Left cardiac atrium (tissue), 4 donors: ENCODE data around the gene MRTFA. TPM values are rescaled to one million over a fixed set of nuclear protein-coding genes. Genes with fewer than 3 reads are reported as not detected.
"Not testable (repeated sequence)": the region's sequence is repeated elsewhere in the genome, so short reads cannot be mapped to it uniquely, and the experiment has no call there.

Source experiments
- ATAC-seq, 2 donors: fragments of 200-7000 bp; cut with Tn5 transposase; one replicate each; pipeline ENCODE4 v1.9.1; 2020; ENCODE audit warnings: mild to moderate bottlenecking in 2 of 2, moderate library complexity in 2 of 2
- DNase-seq: peaks from one replicate; pipeline ENCODE4 v3.0.0-alpha.2; 2020
- intact Hi-C, 2 donors: fragments of 100-400 bp; cut with DNase I; formaldehyde crosslinking; loops; one replicate each; pipeline versions ENCODE4 v1.14.1 to v1.15.1; 2022 to 2023
- total RNA-seq, 2 donors: library from RNA; stranded (reverse); fragmentation: NEBNext Ultra II Directional; extraction: Animal tissue kit (Norgen Biotek cat#: 25700); gene quantifications; one replicate each; pipeline ENCODE4 v1.2.1, GENCODE V29; 2021
- donor health status: DM: no; HTN: yes; CAD: no.
- donor health status: DM: no; HTN: yes; CAD: no; lungs with severe emphysema.
- donor health status: DM: yes; HTN: yes; CAD: no.
- donor health status: Dilated cardiomyopathy.

MRTFA gene
- total RNA-seq, 2 donors from 2014 or later = 28.8 to 34.3 TPM

DNA sequence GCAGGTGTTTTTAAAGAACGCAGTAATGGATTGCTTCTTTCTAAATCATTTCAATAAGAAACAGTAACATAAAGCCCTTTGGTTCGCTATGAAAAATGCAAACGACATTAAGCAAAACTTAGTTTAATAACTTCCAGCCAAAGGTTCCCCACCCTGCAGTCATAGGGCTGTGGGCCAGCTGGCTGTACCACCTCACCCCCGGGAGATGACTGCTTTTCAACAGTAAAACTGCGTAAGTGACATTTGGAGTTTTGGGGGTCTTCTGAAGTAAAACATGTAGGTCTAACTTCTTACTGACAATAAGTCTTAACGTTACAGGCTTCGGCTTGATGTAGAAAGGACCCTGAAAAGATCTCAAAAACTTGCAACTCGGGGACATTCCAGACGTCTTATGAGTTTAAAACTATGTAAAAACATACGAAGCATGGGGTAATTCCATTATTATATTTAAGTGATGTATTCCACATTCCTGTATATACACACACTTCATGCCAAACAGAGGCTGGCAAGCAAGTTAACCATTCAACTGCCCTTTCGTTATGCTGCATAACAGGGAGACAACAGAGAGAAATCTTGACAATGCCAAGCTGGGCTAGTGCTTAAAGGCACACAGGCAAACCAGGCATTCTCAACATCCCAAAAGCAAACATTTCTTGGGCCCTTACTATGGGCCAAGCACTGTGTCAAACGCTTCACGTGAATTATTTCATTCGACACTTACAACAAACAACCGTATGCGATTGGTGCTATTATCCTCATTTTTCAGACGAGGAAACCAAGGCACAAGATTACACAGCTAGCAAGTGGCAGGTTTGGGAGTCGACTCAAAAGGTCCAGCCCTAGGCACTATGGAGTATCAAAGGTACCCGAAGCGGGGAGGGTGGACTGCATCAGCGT, 1.2 kb downstream of the MRTFA start:
- DNase-seq = peak; percentile 48

DNA sequence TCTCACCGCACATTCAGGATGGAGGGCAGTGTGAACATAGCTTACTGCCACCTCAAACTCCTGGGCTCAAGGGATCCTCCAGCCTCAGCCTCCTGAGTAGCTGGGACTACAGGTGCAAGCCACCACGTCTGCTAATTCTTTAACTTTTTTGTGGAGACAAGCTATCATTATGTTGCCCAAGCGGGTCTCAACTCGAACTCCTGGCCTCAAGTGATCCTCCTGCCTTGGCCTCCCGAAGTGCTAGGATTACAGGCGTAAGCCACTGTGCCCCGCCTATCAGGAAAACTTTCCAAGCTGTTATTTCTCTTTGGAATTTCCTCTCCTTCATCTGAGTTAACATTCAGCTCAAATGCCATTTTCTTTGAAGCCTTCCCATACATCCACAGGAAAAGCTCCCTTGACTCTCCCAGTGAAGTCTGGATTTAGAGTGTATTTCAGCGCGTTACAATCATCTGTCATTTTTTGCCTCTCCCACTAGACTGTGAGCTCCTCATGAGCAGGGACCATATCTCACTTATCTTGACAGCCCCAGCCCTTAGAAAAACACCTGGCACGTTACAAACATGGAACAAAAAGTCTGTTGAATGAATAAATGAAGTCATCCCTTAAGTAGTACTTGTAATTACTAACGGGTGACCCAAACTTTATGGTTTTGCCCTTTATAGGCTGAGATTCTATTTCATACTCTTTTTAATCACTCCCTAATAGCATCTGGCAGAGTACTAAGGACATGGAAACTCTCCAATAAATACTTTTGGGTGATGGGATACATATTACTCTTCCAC, 2.2 kb downstream of the MRTFA start:
- ATAC-seq (no peak), DNase-seq (no peak)
- intact Hi-C loops = no loop called here

More for the DNA sequence above, 1.2 kb downstream of the MRTFA start:
- intact Hi-C loops = no loop called here
- no peak for ATAC-seq

DNA sequence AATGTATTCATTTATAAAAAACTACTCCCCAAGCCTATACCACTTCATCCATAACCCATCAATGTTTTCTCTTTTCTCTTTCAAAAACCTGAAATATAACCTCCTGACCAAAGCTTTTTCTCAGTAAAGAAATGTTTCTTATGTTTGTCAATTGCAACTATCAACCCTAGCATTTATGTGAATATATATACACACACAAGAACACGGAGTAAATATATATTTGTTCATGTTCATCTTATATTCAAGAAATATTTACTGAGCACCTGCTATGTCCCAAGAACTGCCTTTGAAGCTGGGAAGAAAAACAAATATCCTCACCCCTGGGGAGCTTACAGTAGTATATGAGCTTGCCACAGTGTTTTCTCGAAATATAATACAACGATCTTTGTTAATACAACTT, 3.5 kb downstream of the MRTFA start:
- intact Hi-C loops = no loop called here
- DNase-seq (no peak), ATAC-seq (no peak)

DNA sequence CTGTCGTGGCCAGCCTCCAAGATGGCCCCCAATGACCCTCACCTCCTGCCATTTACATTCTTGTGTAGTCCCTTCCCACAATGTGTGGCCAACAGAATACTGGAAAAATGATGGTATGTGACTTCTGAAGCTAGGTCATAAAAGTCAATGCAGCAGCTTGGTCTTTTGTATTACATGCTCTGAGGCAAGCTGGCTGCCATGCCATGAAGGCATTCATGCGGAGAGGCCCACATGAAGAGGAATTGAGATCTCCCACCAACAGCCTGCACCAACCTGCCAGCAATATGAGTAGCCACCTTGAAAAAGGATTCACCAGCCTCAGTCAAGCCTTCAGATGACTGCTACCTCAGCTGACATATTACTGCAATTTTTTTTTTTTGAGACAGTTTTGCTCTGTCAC, 4.6 kb downstream of the MRTFA start:
- DNase-seq = no peak
- ATAC-seq = no peak
- intact Hi-C loops = no loop called here

DNA sequence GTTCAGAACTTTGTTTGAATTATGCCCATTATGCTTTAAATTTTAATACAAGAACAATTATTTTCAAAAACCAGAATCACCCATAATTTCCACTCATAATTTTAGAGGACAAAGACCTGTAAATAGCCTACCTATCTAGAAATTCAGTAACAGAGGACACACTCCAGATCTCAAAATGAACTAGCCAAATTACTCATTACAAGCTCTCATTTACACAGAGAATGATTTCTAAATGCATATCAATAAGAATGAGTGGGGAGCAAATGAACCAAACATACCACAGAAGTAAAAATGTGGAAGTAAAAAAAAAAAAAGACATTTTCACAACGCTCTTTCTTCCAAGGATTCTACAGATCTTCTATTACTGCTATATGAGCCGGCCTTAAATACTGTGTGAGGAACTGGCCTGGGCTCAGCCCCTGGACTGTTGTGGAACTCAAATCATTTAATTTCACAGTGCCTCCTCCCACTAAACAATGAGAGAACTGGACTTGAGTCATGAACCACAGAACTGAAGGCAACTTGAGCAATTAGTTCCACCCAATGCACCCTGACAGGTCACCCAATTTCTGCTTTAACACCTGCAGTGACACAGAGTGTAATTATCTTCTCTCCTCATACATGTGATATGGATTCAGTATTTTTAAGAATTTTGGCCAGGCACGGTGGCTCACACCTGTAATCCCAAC, 8.0 kb downstream of the MRTFA start:
- intact Hi-C loops = no loop called here
- DNase-seq = no peak
- peak in 1 of 2 donors; percentile 65 for ATAC-seq

DNA sequence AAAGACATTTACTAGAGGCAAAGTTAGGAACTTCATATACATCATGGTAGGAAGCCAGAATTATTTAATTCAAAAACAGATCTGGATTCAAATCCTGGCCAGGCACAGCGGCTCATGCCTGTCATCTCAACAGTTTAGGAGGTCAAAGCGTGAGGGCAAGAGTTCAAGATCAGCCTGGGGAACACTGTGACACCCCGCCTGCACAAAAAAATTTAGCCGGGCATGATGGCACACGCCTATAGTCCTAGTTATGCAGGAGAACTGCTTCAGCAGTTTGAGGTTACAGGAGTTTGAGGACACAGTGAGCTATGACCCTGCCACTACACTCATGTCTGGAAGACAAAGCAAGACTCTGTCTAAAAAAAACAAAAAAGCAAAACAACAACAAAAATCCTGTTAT, 8.9 kb downstream of the MRTFA start:
- intact Hi-C loops = no loop called here
- no peak for ATAC-seq
- no peak for DNase-seq

DNA sequence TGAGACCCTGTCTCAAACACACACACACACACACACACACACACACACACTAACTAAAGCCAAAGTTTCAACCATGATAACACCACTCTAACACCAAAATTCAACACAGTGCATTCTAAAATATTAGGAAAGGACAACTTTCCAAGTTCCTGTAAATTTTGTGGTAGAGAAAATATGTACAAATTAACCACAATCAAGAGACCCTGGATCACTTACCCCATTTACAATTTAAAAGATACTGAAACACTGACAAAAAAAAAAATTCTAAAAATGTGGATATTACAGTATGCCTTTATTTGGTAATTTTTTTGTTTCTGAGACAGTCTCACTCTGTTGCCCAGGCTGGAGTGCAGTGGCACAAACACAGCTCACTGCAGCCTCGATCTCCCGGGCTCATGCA, 9.7 kb downstream of the MRTFA start:
- DNase-seq = no peak
- intact Hi-C loops = no loop called here
- no peak for ATAC-seq

DNA sequence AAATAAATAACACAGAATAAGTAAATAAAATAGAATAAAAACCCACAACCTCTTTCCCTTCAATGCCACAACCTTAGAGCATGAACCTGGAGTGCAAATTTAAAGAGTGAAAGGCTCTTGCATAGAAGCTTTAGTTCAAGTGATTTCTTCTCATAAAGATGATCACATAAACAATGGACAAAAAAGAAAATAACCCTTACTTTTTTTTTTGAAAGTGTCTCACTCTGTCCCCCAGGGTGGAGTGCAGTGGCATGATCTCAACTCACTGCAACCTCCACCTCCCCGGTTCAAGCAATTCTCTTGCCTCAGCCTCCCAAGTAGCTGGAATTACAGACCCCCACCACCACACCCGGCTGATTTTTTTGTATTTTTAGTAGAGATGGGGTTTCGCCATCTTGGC, 10.7 kb downstream of the MRTFA start:
- DNase-seq, intact Hi-C loops, ATAC-seq: not testable (repeated sequence)

DNA sequence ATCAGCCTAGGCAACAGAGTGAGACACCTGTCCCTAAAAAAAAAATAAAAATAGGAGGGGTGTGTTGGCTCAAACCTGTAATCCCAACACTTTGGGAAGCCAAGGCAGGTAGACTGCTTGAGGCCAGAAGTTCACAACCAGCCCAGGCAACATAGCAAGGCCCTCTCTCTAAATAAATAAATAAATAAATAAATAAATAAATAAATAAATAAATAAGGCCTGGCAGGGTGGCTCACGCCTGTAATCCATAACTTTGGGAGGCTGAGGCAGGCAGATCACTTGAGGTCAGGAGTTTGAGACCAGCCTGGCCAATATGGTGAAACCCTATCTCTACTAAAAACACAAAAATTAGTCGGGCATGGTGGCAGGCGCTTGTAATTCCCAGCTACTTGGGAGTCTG, 11.2 kb downstream of the MRTFA start:
- ATAC-seq, DNase-seq, intact Hi-C loops: not testable (repeated sequence)

DNA sequence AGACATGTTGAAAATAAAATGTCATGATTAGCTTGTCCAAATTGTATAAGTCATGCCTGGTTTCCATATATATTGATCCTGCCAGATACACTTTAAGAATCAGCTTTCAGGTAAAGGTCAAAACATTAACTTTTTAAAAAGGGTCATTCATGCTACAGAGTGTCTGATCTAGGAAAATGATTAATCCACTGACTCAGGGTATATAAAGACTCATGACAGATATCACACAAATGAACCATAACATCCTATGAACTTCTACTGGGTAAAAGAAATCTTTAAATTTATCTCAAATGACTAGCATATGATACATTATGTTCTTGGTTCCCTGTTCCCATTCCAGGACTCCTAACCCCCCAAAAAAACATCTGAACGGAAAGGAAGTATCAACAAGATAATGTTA, 11.7 kb downstream of the MRTFA start:
- ATAC-seq = no peak
- intact Hi-C loops = no loop called here

DNA sequence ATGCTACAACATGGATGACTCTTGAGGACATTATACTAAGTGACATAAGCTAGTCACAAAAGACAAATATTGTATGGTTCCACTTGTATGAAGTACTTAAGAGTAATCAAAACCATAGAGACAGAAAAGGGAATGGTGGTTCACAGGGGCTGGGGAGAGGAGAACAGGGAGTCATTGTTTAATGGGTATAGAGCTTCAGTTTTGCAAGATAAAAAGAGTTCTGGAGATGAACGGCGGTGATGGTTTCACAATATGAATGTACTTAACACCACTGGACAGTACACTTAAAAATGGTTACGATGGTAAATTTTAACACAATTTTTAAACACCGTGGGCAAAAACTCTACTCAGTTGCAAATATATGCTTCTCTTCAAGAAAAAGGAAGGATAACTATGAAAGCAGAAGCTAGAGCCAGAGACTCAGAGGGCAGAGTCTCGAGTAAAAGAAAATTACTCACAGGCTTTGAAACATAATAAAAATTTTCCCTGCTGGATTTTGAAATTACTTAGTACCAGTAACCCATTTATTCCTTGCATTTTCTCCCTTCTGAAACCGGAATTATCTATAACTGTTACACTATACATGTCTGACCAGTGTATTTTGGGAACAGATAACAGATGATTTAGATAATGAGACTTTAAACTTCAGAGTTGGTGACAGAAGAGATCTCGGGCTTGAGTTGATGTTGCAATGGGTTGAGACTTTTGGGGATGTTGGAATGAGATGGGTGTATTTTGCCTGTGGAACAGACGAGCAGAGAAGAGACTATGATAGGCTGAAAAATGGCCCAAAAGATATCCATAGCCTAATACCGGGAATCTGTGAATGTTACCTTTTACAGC, 15.0 kb downstream of the MRTFA start:
- DNase-seq (no peak), ATAC-seq (no peak)
- intact Hi-C loops = no loop called here

More for the DNA sequence above, 11.7 kb downstream of the MRTFA start:
- DNase-seq = no peak

DNA sequence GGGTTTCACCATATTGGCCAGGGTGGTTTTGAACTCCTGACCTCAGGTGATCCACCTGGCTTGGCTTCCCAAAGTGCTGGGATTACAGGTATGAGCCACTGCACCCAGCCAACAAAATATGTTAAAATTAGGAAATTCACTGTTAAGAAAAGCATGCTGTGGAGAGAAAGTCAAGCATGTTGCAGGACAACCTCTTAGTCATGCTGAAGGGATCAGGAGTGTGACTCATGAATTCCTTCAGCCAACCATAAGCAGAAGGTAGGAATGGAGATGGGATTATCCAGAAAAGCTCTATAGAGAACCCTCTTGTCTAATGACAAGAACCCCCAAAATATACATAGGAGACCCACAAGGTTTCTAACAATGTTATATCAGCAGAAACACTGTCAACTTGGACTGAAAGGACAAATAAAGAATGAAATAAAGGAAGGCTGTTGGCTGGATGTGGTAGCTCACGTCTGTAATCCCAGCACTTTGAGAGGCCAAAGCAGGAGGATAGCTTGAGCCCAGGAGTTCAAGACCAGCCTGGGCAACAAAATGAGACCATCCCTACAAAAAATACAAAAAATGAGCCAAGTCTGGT, 16.0 kb downstream of the MRTFA start:
- DNase-seq = no peak
- intact Hi-C loops = no loop called here
- peak in 1 of 2 donors; percentile 25 for ATAC-seq

DNA sequence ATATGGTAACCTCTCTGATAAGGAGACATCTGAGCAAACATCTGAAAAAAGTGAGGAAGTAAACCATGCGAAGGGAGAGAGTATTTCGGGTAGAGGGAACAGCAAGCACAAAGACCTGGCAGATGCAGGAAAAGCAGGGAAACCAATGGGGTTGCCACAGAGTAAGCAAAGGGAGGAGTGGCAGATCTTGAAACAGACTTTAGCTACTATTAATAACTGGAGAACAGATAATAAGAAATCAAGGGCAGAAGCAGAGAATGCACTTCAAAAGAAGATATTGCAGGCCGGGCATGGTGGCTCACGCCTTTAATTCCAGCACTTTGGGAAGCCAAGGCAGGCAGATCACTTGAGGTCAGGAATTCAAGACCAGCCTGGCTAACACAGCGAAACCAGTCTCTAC, 18.1 kb downstream of the MRTFA start:
- intact Hi-C loops = no loop called here
- DNase-seq (no peak), ATAC-seq (no peak)

DNA sequence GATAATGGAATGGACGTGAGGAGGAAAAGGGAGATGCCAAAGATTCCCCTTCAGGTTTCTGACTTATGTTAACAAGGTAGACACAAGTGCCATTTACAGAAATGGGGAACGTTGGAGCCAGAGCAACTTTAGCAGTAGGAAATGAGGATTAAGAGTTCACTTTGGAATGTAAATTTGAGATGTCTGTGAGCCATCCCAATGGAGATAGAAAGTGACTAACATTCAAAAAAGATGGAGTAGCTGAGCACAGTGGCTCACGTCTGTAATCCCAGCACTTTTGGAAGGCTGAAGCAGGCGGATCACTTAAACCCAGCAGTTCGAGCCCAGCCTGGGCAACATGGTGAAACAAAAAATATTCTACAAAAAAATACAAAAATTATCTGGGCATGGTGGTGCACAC, 19.9 kb downstream of the MRTFA start:
- no peak for ATAC-seq
- no peak for DNase-seq
- intact Hi-C loops = no loop called here

DNA sequence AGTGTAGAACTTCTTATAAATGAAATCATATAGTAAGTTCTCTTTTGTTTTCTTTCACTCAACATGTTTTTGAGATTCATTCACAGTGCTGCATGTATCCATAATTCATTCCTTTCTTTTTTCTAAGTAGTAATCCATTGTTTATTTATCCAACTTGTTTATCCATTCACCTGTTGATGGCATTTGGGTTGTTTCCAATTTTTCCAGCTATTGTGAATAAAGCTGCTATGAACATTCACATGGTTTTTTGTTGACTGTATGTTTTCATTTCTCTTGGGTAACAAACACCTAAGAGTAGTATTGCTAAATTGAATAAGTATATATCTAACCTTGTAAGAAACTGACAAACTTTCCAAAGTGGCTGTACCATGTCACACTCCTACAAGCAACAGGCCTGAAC, 23.5 kb downstream of the MRTFA start:
- intact Hi-C loops = no loop called here
- no peak for ATAC-seq

DNA sequence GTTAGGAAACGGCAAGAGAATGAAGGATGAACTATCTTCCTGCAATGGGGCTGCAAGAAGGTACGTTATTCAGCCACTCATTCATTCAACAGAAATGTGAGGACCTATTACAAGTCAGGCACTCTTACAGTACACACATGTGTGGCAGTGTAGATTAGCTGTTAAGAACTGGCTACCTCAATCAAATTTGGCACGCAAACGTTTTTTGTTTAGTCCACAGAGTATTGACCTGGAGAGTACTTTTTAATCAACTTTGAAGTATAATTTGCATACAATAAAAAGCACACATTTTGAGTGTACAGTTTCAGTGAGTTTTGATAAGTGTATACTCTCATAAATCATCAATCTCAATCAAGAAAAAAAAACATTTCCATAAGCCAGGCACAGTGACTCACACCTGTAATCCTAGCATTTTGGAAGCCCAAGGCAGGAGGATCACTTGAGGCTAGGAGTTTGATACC, 24.2 kb downstream of the MRTFA start:
- peak in 1 of 2 donors; percentile 14 for ATAC-seq
- DNase-seq = no peak
- intact Hi-C loops = no loop called here

More for the DNA sequence above, 23.5 kb downstream of the MRTFA start:
- no peak for DNase-seq

DNA sequence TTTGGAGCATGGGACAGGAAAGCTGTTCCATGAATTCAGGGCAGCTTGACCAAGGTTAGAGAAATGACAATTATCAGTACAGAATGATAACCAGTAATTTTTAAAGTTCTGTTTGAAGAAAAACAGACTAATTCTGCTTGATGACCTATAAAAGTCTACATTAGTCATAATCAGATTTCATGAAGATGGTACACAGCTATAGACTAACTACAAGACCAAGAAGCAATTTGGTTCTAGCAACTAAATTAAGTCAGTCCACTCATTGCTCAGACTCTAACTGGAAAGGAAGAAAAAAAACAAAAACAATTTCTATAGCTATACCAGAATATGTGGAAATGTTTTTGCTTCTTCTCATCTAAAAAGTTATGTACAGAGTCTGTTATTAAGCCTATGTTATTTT, 24.9 kb downstream of the MRTFA start:
- intact Hi-C loops = no loop called here
- ATAC-seq = no peak
- no peak for DNase-seq

DNA sequence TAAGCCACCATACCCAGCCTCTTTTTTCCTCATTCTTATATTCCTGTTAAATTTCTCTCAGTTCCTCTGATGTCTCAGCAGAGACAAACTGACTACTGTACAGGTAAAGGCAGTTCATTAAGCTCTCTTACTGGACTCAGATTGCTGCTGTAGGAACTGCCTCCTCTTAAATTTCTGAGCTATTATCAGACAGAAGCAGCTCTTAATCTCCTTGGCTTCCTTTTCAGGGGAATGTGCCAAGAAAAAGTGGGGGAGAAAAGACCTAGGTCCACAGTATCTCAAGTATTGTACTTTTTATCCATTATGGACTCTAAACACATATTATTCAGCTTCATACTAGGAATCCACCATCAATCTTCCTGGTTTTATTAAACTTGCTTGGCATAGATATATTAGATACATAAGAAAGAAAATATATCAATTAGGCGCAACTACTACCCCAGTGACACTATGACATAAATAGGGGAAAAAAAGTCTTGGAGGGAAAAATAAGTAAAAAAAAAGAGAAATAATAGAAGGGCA, 26.1 kb downstream of the MRTFA start:
- intact Hi-C loops = no loop called here
- peak in 1 of 2 donors; percentile 41 for ATAC-seq
- DNase-seq = no peak
